Mucosa of stomach (tissue), 1 donor: ENCODE measurements around the gene PRND.
"Not testable (repeated sequence)": the region's sequence is repeated elsewhere in the genome, so short reads cannot be mapped to it uniquely, and the experiment has no call there.

Experiments
- H3K27me3 ChIP-seq: one replicate; pipeline ENCODE4 v1.7.0; 2013; ENCODE audit warnings: mild to moderate bottlenecking, low read length; ENCODE audit not compliant: control insufficient read depth, insufficient read depth
- H3K36me3 ChIP-seq: one replicate; pipeline ENCODE4 v1.7.0; 2013; ENCODE audit warnings: low read length; ENCODE audit not compliant: control insufficient read depth, insufficient read depth
- H3K4me1 ChIP-seq: one replicate; pipeline ENCODE4 v1.7.0; 2013; ENCODE audit warnings: mild to moderate bottlenecking, low read length; ENCODE audit not compliant: control insufficient read depth, insufficient read depth
- H3K4me3 ChIP-seq: one replicate; pipeline ENCODE4 v1.7.0; 2013; ENCODE audit warnings: low read length
- H3K9ac ChIP-seq: one replicate; pipeline ENCODE4 v1.7.0; 2013; ENCODE audit warnings: mild to moderate bottlenecking, low read length, moderate library complexity
- H3K9me3 ChIP-seq: one replicate; pipeline ENCODE4 v1.7.0; 2013; ENCODE audit warnings: mild to moderate bottlenecking, low read length, moderate library complexity; ENCODE audit not compliant: control insufficient read depth
- donor health status: Pancreatic carcinoma.

PRND gene

GRCh38 chr20:4710106-4710475, 11.6 kb upstream of the PRND start:
- Histone ChIP-seq H3K9me3 (no peaks in the 10 kb centered on the region), H3K4me3 (no peak overlapping the region), H3K4me1 (no peaks in the 10 kb centered on the region), H3K9ac (no peak overlapping the region), H3K36me3 (no peaks in the 10 kb centered on the region), H3K27me3 (peaks cover under 1% of the 10 kb centered on the region)

- no peaks in the 10 kb centered on the region for H3K9me3 ChIP-seq
- H3K9ac ChIP-seq = no peak overlapping the region
- H3K4me1 ChIP-seq = no peaks in the 10 kb centered on the region
- H3K4me3 ChIP-seq = no peak overlapping the region
- H3K36me3 ChIP-seq = no peaks in the 10 kb centered on the region
- no peaks in the 10 kb centered on the region for H3K27me3 ChIP-seq
Measured at GRCh38 chr20:4711511-4711910, 10.2 kb upstream of the PRND start.

- no peak overlapping the region for H3K9ac ChIP-seq
- H3K4me3 ChIP-seq = no peak overlapping the region
- no peaks in the 10 kb centered on the region for H3K4me1 ChIP-seq
- H3K36me3 ChIP-seq = no peaks in the 10 kb centered on the region
- H3K27me3 ChIP-seq = no peaks in the 10 kb centered on the region
- H3K9me3 ChIP-seq = no peaks in the 10 kb centered on the region
Measured at GRCh38 chr20:4713401-4713800, 8.3 kb upstream of the PRND start.

- no peaks in the 10 kb centered on the region for H3K4me1 ChIP-seq
- H3K9me3 ChIP-seq = no peaks in the 10 kb centered on the region
- H3K9ac ChIP-seq = no peak overlapping the region
- no peak overlapping the region for H3K4me3 ChIP-seq
- H3K36me3 ChIP-seq = no peaks in the 10 kb centered on the region
- H3K27me3 ChIP-seq = no peaks in the 10 kb centered on the region
Measured at GRCh38 chr20:4714818-4715217, 6.9 kb upstream of the PRND start.

GRCh38 chr20:4717816-4718570, 3.7 kb upstream of the PRND start:
- Histone ChIP-seq H3K9me3 (no peaks in the 10 kb centered on the region), H3K4me1 (peaks cover 6% of the 10 kb centered on the region), H3K9ac (no peak overlapping the region), H3K4me3 (no peak overlapping the region), H3K36me3 (no peaks in the 10 kb centered on the region), H3K27me3 (no peaks in the 10 kb centered on the region)

GRCh38 chr20:4719190-4719589, 2.5 kb upstream of the PRND start:
- Histone ChIP-seq H3K4me3 (no peak overlapping the region), H3K9ac (no peak overlapping the region), H3K4me1 (peaks cover 6% of the 10 kb centered on the region), H3K9me3 (no peaks in the 10 kb centered on the region), H3K36me3 (no peaks in the 10 kb centered on the region), H3K27me3 (no peaks in the 10 kb centered on the region)

GRCh38 chr20:4720041-4720976, 1.4 kb upstream of the PRND start:
- Histone ChIP-seq H3K27me3 (no peaks in the 10 kb centered on the region), H3K36me3 (no peaks in the 10 kb centered on the region), H3K4me3 (no peak overlapping the region), H3K9ac (no peak overlapping the region), H3K9me3 (no peaks in the 10 kb centered on the region), H3K4me1 (peaks cover 6% of the 10 kb centered on the region)

- H3K4me1 ChIP-seq = peaks cover 6% of the 10 kb centered on the region
- no peak overlapping the region for H3K9ac ChIP-seq
Measured at GRCh38 chr20:4720977-4721349, 746 bp upstream of the PRND start.

GRCh38 chr20:4722571-4722970, 862 bp downstream of the PRND start:
- Histone ChIP-seq H3K27me3 (no peaks in the 10 kb centered on the region), H3K4me3 (no peak overlapping the region), H3K36me3 (no peaks in the 10 kb centered on the region), H3K9me3 (no peaks in the 10 kb centered on the region), H3K9ac (no peak overlapping the region), H3K4me1 (peaks cover 6% of the 10 kb centered on the region)

More at GRCh38 chr20:4720977-4721349, 746 bp upstream of the PRND start:
- Histone ChIP-seq H3K9me3 (no peaks in the 10 kb centered on the region), H3K4me3 (no peak overlapping the region), H3K27me3 (no peaks in the 10 kb centered on the region), H3K36me3 (no peaks in the 10 kb centered on the region)

- no peak overlapping the region for H3K4me3 ChIP-seq
- no peaks in the 10 kb centered on the region for H3K27me3 ChIP-seq
- H3K9me3 ChIP-seq = no peaks in the 10 kb centered on the region
- H3K9ac ChIP-seq = no peak overlapping the region
- H3K4me1 ChIP-seq = peaks cover 6% of the 10 kb centered on the region
- H3K36me3 ChIP-seq = no peaks in the 10 kb centered on the region
Measured at GRCh38 chr20:4722993-4723392, 1.3 kb downstream of the PRND start.

GRCh38 chr20:4723553-4723952, 1.8 kb downstream of the PRND start:
- not testable (repeated sequence) for H3K9ac ChIP-seq, H3K36me3 ChIP-seq, H3K27me3 ChIP-seq, H3K4me3 ChIP-seq, H3K9me3 ChIP-seq, H3K4me1 ChIP-seq

GRCh38 chr20:4724459-4725262, 3.0 kb downstream of the PRND start:
- Histone ChIP-seq H3K9ac (no peak overlapping the region), H3K9me3 (no peaks in the 10 kb centered on the region), H3K4me1 (peaks cover 6% of the 10 kb centered on the region), H3K4me3 (no peak overlapping the region), H3K36me3 (no peaks in the 10 kb centered on the region), H3K27me3 (no peaks in the 10 kb centered on the region)
